Keratinocyte (primary cell): ENCODE data around the gene XYLT2. TPM values are rescaled to one million over a fixed set of nuclear protein-coding genes. Genes with fewer than 3 reads are reported as not detected.
A peak's percentile ranks its signal among the peaks of the same experiment; 100 is the strongest.

ENCODE experiments used
- DNase-seq: peaks from one replicate; pipeline ENCODE4 v3.0.0-alpha.2; 2011; ENCODE audit warnings: low read depth, missing footprints, low spot score
- FAIRE-seq: peaks from 2 replicates; lab custom pipeline; 2011; peaks lifted over from hg19 to GRCh38; lab: Jason Lieb, UNC
- H2AFZ ChIP-seq: 2 replicates; pipeline ENCODE4 v1.6.0; 2012; ENCODE audit warnings: low read length, control low read depth, inconsistent platforms; ENCODE audit not compliant: control insufficient read depth
- H3K27ac ChIP-seq: 2 replicates; pipeline ENCODE4 v1.5.1; 2011; ENCODE audit warnings: low read length; ENCODE audit not compliant: control insufficient read depth, insufficient read depth
- H3K27me3 ChIP-seq: 3 replicates; pipeline ENCODE4 v1.6.0; 2011; ENCODE audit warnings: low read length; ENCODE audit not compliant: control insufficient read depth, insufficient read depth; ENCODE audit errors: extremely low read depth
- H3K36me3 ChIP-seq, 2 experiments: 2 replicates in 1 of 2; 3 replicates in 1 of 2; pipeline ENCODE4 v1.5.1; 2011; ENCODE audit warnings: low read length in 2 of 2, mild to moderate bottlenecking in 1 of 2; ENCODE audit not compliant: control insufficient read depth in 2 of 2, insufficient read depth in 2 of 2; ENCODE audit errors: extremely low read depth in 1 of 2
- H3K4me1 ChIP-seq: 3 replicates; pipeline ENCODE4 v1.5.1; 2011; ENCODE audit warnings: low read length; ENCODE audit not compliant: control insufficient read depth, insufficient read depth; ENCODE audit errors: extremely low read depth
- H3K4me2 ChIP-seq: 3 replicates; pipeline ENCODE4 v1.6.0; 2011; ENCODE audit warnings: low read depth, low read length; ENCODE audit not compliant: control insufficient read depth, insufficient read depth; ENCODE audit errors: extremely low read depth
- H3K4me3 ChIP-seq, 3 experiments: fragments of 200-600 bp in 1 of 3; sonication (generic) in 1 of 3; 2 replicates in 2 of 3; 3 replicates in 1 of 3; pipeline ENCODE4 v1.5.1; 2011 to 2016; ENCODE audit warnings: low read length in 3 of 3, mild to moderate bottlenecking in 3 of 3, control low read depth in 2 of 3, inconsistent platforms in 1 of 3, low read depth in 1 of 3, mixed read lengths in 1 of 3, mixed run types in 1 of 3, moderate library complexity in 1 of 3; ENCODE audit not compliant: control insufficient read depth in 2 of 3, insufficient read depth in 2 of 3; ENCODE audit errors: extremely low read depth in 1 of 3
- H3K79me2 ChIP-seq: 2 replicates; pipeline ENCODE4 v1.6.0; 2012; ENCODE audit warnings: low read length; ENCODE audit not compliant: control insufficient read depth, insufficient read depth
- H3K9ac ChIP-seq: 3 replicates; pipeline ENCODE4 v1.6.0; 2011; ENCODE audit warnings: low read length; ENCODE audit not compliant: control insufficient read depth, insufficient read depth; ENCODE audit errors: extremely low read depth
- H3K9me1 ChIP-seq: 3 replicates; pipeline ENCODE4 v1.6.0; 2011; ENCODE audit warnings: low read length; ENCODE audit not compliant: control insufficient read depth, insufficient read depth; ENCODE audit errors: extremely low read depth
- H3K9me3 ChIP-seq: 2 replicates; pipeline ENCODE4 v1.5.1; 2012; ENCODE audit warnings: low read depth, low read length; ENCODE audit not compliant: control insufficient read depth
- H4K20me1 ChIP-seq: 3 replicates; pipeline ENCODE4 v1.6.0; 2011; ENCODE audit warnings: low read length; ENCODE audit not compliant: control insufficient read depth, insufficient read depth; ENCODE audit errors: extremely low read depth
- EZH2 ChIP-seq: IDR thresholded peaks from one replicate; pipeline ENCODE4 v1.6.1; 2012; ENCODE audit warnings: inconsistent platforms, mild to moderate bottlenecking, low read length, moderate library complexity
- dilution Hi-C: fragments of 300-500 bp; cut with MboI; formaldehyde crosslinking; loops from one replicate; pipeline ENCODE4 v1.7.0; 2020; ENCODE audit warnings: low sequenced_read_pairs; ENCODE audit not compliant: extremely low pct_ligation_motif_present
- polyA plus RNA-seq, 5 experiments: library from polyadenylated mRNA; depleted of rRNA in 3 of 5; stranded (reverse) in 3 of 5; stranded (forward) in 1 of 5; unstranded in 1 of 5; fragments of >200 nt; gene quantifications; 1 replicate in 1 of 5; 2 replicates in 3 of 5; 3 replicates in 1 of 5; pipeline versions ENCODE4 v1.2.1 to v1.2.3, GENCODE V29; 2011 to 2012; ENCODE audit warnings: missing spikeins in 2 of 5, low read depth in 1 of 5, low replicate concordance in 1 of 5
- TF ChIP-seq, protein P1 (sequence below), 3 experiments: IDR thresholded peaks in 1 of 3; conservative IDR thresholded peaks in 1 of 3; optimal IDR thresholded peaks in 1 of 3; 2 replicates in 2 of 3; 3 replicates in 1 of 3; pipeline versions ENCODE3 to v1.5.1; 2011; ENCODE audit warnings: low read length in 3 of 3, mild to moderate bottlenecking in 3 of 3, moderate library complexity in 2 of 3, control low read depth in 1 of 3, inconsistent platforms in 1 of 3; ENCODE audit not compliant: insufficient read depth in 2 of 3; ENCODE audit errors: extremely low read depth in 1 of 3

Gene XYLT2
- polyA plus RNA-seq, 1 donor (not counting 4 experiments of a cell fraction or from before 2014, with no cell fraction given): 15.3 TPM

DNA sequence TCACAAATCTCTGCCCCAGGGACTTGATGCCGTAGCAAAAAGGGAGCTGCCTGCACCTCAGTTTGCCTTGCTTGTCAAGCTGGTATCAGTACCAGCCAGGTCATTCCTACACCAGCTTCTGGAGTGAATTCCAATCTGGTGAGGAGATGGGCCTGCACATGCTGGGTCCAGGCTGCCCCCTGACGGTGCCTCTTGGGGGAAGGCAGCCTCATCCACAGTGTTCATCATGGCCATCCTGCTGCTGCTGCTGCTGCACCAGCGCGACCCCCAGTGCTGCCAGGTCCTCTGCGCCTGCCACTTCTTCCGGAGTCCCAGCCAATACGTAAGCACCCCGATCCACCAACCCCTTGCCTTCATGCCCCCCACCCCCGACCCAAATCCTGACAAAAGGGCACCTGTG is 18.8 kb downstream of the XYLT2 start:
- DNase-seq (no peak), FAIRE-seq (no peak)
- Histone ChIP-seq H3K9me3 (no peaks in the 10 kb centered on the region), H3K27ac (no peak overlapping the region), H3K4me2 (no peak overlapping the region), H3K9me1 (no peaks in the 10 kb centered on the region), H2AFZ (no peak overlapping the region), H4K20me1 (no peaks in the 10 kb centered on the region), H3K4me3 (no peak overlapping the region), H3K27me3 (no peaks in the 10 kb centered on the region), H3K79me2 (peaks cover 3% of the 10 kb centered on the region), H3K36me3 (peaks cover 27 to 36% of the 10 kb centered on the region in 2 experiments), H3K9ac (no peak overlapping the region), H3K4me1 (peaks cover 5% of the 10 kb centered on the region)
- dilution Hi-C loops: no loop called here
- TF ChIP-seq EZH2: no peak
- TF ChIP-seq, protein P1, sequence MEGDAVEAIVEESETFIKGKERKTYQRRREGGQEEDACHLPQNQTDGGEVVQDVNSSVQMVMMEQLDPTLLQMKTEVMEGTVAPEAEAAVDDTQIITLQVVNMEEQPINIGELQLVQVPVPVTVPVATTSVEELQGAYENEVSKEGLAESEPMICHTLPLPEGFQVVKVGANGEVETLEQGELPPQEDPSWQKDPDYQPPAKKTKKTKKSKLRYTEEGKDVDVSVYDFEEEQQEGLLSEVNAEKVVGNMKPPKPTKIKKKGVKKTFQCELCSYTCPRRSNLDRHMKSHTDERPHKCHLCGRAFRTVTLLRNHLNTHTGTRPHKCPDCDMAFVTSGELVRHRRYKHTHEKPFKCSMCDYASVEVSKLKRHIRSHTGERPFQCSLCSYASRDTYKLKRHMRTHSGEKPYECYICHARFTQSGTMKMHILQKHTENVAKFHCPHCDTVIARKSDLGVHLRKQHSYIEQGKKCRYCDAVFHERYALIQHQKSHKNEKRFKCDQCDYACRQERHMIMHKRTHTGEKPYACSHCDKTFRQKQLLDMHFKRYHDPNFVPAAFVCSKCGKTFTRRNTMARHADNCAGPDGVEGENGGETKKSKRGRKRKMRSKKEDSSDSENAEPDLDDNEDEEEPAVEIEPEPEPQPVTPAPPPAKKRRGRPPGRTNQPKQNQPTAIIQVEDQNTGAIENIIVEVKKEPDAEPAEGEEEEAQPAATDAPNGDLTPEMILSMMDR (optimal IDR thresholded peaks at IDR 0.05 in 1 of 3, IDR thresholded peaks at IDR 0.05 in 1 of 3, conservative IDR thresholded peaks at IDR 0.05 in 1 of 3; ENCODE audit: extremely low read depth in 1 of 3, insufficient read depth in 2 of 3, low read length in 3 of 3): peak in 1 of 3 experiments; percentile 53

DNA sequence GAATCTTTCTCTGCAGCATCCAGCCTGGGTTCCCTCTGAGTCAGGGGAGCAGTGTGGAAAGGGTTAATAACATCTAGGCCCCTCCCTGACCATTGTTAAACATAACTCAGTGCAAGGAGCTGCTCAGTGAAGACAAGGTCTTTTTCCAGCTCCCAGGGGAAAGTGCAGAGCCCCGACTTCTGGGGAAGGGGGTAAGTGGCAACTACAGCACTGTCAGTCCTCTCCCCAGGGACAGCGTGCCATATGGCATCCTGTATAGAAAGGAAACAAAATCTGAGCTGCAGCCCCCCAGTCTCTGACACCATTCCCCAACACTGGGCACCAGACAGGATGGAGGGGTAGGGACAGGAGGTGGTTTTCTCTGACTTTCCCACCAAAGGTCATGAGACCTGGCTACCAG is 19.2 kb downstream of the XYLT2 start:
- no peak for TF ChIP-seq EZH2
- TF ChIP-seq, protein P1 (optimal IDR thresholded peaks at IDR 0.05 in 1 of 3, IDR thresholded peaks at IDR 0.05 in 1 of 3, conservative IDR thresholded peaks at IDR 0.05 in 1 of 3; ENCODE audit: extremely low read depth in 1 of 3, insufficient read depth in 2 of 3, low read length in 3 of 3): no peak
- dilution Hi-C loops: no loop called here
- Histone ChIP-seq H3K4me1 (peaks cover 5% of the 10 kb centered on the region), H3K36me3 (peaks cover 28 to 40% of the 10 kb centered on the region in 2 experiments), H3K79me2 (peaks cover 7% of the 10 kb centered on the region), H3K4me2 (no peak overlapping the region), H3K9ac (no peak overlapping the region), H3K4me3 (no peak overlapping the region), H2AFZ (no peak overlapping the region), H3K9me3 (no peaks in the 10 kb centered on the region), H3K27ac (no peak overlapping the region), H4K20me1 (no peaks in the 10 kb centered on the region), H3K9me1 (no peaks in the 10 kb centered on the region), H3K27me3 (no peaks in the 10 kb centered on the region)
- no peak for FAIRE-seq
- no peak for DNase-seq
